GM12891 (cell line): ENCODE data around the gene DHRS7.

Experiments used
- POLR2A ChIP-seq: IDR thresholded peaks from 2 replicates; pipeline ENCODE4 v1.6.1; 2011; ENCODE audit warnings: low read depth, low read length, control low read depth
- POLR2AphosphoS5 ChIP-seq: IDR thresholded peaks from 2 replicates; pipeline ENCODE4 v1.6.1; 2011; ENCODE audit warnings: low read depth, low read length, control low read depth
- POU2F2 ChIP-seq: IDR thresholded peaks from 2 replicates; pipeline ENCODE4 v1.6.1; 2011; ENCODE audit warnings: low read depth, mild to moderate bottlenecking, control low read depth, low read length, moderate library complexity
- TAF1 ChIP-seq: IDR thresholded peaks from 2 replicates; pipeline ENCODE4 v1.6.1; 2011; ENCODE audit warnings: low read depth, low read length, control low read depth

GRCh38 chr14:60165547-60165876 lies 314 bp upstream of the DHRS7 start:
- TF ChIP-seq TAF1: no peak
- TF ChIP-seq POLR2AphosphoS5: no peak
- TF ChIP-seq POLR2A: no peak
- TF ChIP-seq POU2F2: no peak
